ENCODE data around the gene ENHO.

DNA sequence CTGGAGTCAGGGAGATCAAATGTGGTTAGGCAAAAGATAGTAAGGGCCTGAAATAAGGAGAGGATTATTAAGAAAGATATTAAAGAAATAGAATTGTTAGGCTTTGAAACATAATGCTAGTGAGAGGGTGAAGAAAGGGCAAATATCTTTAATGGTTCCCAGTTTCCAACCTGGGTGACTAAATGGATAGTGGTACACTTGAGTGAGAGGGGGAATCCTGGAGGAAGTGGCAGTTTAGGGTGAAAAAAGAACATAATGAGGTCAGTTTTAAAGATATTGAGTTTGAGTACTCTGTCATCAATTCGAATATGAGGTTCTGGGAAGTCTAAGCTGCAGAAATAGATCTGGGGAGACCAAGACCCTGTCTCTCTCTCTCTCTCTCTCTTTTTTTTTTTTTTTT lies 45.2 kb downstream of the ENHO start:
- TF ChIP-seq, protein P1, sequence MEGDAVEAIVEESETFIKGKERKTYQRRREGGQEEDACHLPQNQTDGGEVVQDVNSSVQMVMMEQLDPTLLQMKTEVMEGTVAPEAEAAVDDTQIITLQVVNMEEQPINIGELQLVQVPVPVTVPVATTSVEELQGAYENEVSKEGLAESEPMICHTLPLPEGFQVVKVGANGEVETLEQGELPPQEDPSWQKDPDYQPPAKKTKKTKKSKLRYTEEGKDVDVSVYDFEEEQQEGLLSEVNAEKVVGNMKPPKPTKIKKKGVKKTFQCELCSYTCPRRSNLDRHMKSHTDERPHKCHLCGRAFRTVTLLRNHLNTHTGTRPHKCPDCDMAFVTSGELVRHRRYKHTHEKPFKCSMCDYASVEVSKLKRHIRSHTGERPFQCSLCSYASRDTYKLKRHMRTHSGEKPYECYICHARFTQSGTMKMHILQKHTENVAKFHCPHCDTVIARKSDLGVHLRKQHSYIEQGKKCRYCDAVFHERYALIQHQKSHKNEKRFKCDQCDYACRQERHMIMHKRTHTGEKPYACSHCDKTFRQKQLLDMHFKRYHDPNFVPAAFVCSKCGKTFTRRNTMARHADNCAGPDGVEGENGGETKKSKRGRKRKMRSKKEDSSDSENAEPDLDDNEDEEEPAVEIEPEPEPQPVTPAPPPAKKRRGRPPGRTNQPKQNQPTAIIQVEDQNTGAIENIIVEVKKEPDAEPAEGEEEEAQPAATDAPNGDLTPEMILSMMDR (IDR thresholded peaks at IDR 0.05; ENCODE audit: insufficient read depth, low read length): no peak
- TF ChIP-seq GABPA (IDR thresholded peaks at IDR 0.05; ENCODE audit: low read depth): no peak
